SU-DHL-6 (cell line): ENCODE measurements around the gene SMURF2.

Experiments used
- H2AFZ ChIP-seq: fragments of 200-600 bp; sonication (generic); 2 replicates; pipeline ENCODE4 v1.6.1; 2014; ENCODE audit warnings: low read depth, mild to moderate bottlenecking, moderate library complexity, mixed read lengths, antibody characterized with exemption, low read length; ENCODE audit not compliant: severe bottlenecking
- H3F3A ChIP-seq: fragments of 200-600 bp; shearing (Covaris generic); 2 replicates; pipeline ENCODE4 v1.6.0; 2016; ENCODE audit warnings: antibody characterized with exemption, mild to moderate bottlenecking; ENCODE audit not compliant: insufficient read depth
- H3K27ac ChIP-seq: fragments of 200-600 bp; sonication (generic); 2 replicates; pipeline ENCODE4 v1.5.1; 2016; ENCODE audit warnings: low read depth, mild to moderate bottlenecking, low read length, moderate library complexity, mixed read lengths
- H3K27me3 ChIP-seq: fragments of 200-600 bp; sonication (generic), shearing (Covaris generic); 2 replicates; pipeline ENCODE4 v1.6.0; 2014; ENCODE audit warnings: mild to moderate bottlenecking, low read length
- H3K36me3 ChIP-seq: fragments of 200-600 bp; sonication (generic); 2 replicates; pipeline ENCODE4 v1.6.1; 2014; ENCODE audit warnings: mild to moderate bottlenecking, low read length, mixed read lengths
- H3K4me2 ChIP-seq: fragments of 300-600, 200-600 bp; shearing (Covaris generic), sonication (generic); 2 replicates; pipeline ENCODE4 v1.6.0; 2014; ENCODE audit warnings: low read length, low read depth, mild to moderate bottlenecking; ENCODE audit not compliant: poor library complexity, severe bottlenecking
- H3K4me3 ChIP-seq: fragments of 200-600 bp; sonication (generic); 2 replicates; pipeline ENCODE4 v1.5.1; 2014; ENCODE audit warnings: antibody characterized with exemption, low read length, mild to moderate bottlenecking, mixed read lengths; ENCODE audit not compliant: insufficient read depth, poor library complexity, severe bottlenecking
- H3K79me2 ChIP-seq: fragments of 200-600 bp; sonication (generic); 2 replicates; pipeline ENCODE4 v1.6.1; 2014; ENCODE audit warnings: mild to moderate bottlenecking, low read length, moderate library complexity; ENCODE audit not compliant: insufficient read depth
- H3K9ac ChIP-seq: fragments of 200-600 bp; sonication (generic); 2 replicates; pipeline ENCODE4 v1.7.0; 2014; ENCODE audit warnings: mild to moderate bottlenecking, low read length
- H3K9me2 ChIP-seq: fragments of 200-600 bp; sonication (generic); replicated peaks from 2 replicates; pipeline ENCODE4 v1.6.1; 2014; ENCODE audit warnings: low read length; ENCODE audit not compliant: insufficient read depth
- H3K9me3 ChIP-seq: fragments of 200-600 bp; sonication (generic); 2 replicates; pipeline ENCODE4 v1.6.1; 2014; ENCODE audit warnings: low read length, mixed read lengths; ENCODE audit not compliant: insufficient read depth
- H4K20me1 ChIP-seq: fragments of 200-600 bp; sonication (generic); 2 replicates; pipeline ENCODE4 v1.6.1; 2014; ENCODE audit warnings: low read depth, mild to moderate bottlenecking, antibody characterized with exemption, low read length, moderate library complexity, mixed read lengths
- CTCF ChIP-seq: fragments of 200-600 bp; sonication (generic); IDR thresholded peaks from one replicate; pipeline ENCODE4 v1.5.1; 2017; ENCODE audit warnings: antibody characterized with exemption, mild to moderate bottlenecking, low read length, moderate library complexity; ENCODE audit not compliant: insufficient read depth, poor library complexity, severe bottlenecking
- EZH2phosphoT487 ChIP-seq: fragments of 200-600 bp; sonication (generic), shearing (Covaris generic); conservative IDR thresholded peaks from 2 replicates; pipeline ENCODE4 v1.6.1; 2018; ENCODE audit warnings: mild to moderate bottlenecking, antibody characterized with exemption, low read length, moderate library complexity, mixed read lengths

SMURF2 gene

GRCh38 chr17:64496348-64496785, 165.7 kb downstream of the SMURF2 start:
- H4K20me1 ChIP-seq, result peaks cover 19% of the 10 kb centered on the region; the same call in 1 of the 2 replicates
- peak overlapping the region; percentile 85 for H3K9ac ChIP-seq
- H3K79me2 ChIP-seq, result peaks cover 46% of the 10 kb centered on the region
- H3K4me2 ChIP-seq, result peak overlapping the region; percentile 95
- peak overlapping the region; percentile 90 for H3K27ac ChIP-seq
- TF ChIP-seq EZH2phosphoT487 (no peak), CTCF (no peak)
- peak overlapping the region; percentile 10 for H2AFZ ChIP-seq
- no peaks in the 10 kb centered on the region for H3K27me3 ChIP-seq
- H3K9me2 ChIP-seq, result no peaks in the 10 kb centered on the region
- H3K36me3 ChIP-seq, result peaks cover 41% of the 10 kb centered on the region
- peak overlapping the region; percentile 95 for H3K4me3 ChIP-seq
- no peaks in the 10 kb centered on the region for H3K9me3 ChIP-seq
- peaks cover 74% of the 10 kb centered on the region for H3F3A ChIP-seq
